GM12878 (cell line): Measurements from ENCODE around the gene HMCN2. TPM values are rescaled to one million over a fixed set of nuclear protein-coding genes. Genes with fewer than 3 reads are reported as not detected.

Source experiments
- ATAC-seq: fragments of 200-7000 bp; cut with Tn5 transposase; 3 replicates; pipeline ENCODE4 v1.9.1; 2020; ENCODE audit warnings: mild to moderate bottlenecking, moderate library complexity
- BruUV-seq: library from RNA; stranded (reverse); fragments of 400-500 nt; replicated peaks from 2 replicates; lab custom pipeline; 2021; lab: Mats Ljungman, UMichigan
- CTCF ChIA-PET: fragments of 300-600 bp; sonication (Branson Sonifier 250); formaldehyde crosslinking; extraction: SDS; loops from one replicate; lab custom pipeline; 2021; ENCODE audit warnings: inconsistent platforms; lab: Yijun Ruan, JAX
- POLR2A ChIA-PET: fragments of 350-600 bp; formaldehyde crosslinking; extraction: SDS; loops from one replicate; lab custom pipeline; 2021; ENCODE audit warnings: inconsistent platforms; lab: Charles Lee
- RAD21 ChIA-PET: fragments of 300-600 bp; sonication (Branson Sonifier 250); formaldehyde crosslinking; loops from one replicate; lab custom pipeline; 2023; ENCODE audit warnings: antibody characterized with exemption; ENCODE audit not compliant: unreplicated experiment; lab: Charles Lee
- SMC1A ChIA-PET: fragments of 300-600 bp; sonication (Branson Sonifier 250); formaldehyde crosslinking; loops from one replicate; lab custom pipeline; 2023; ENCODE audit not compliant: unreplicated experiment, uncharacterized antibody; lab: Charles Lee
- DNase-seq: peaks from one replicate; pipeline ENCODE4 v3.0.0-alpha.2; 2011; ENCODE audit warnings: low read depth, low spot score
- FAIRE-seq: peaks from 3 replicates; lab custom pipeline; 2011; peaks lifted over from hg19 to GRCh38; lab: Jason Lieb, UNC
- H2AFZ ChIP-seq: 2 replicates; pipeline ENCODE4 v1.6.0; 2011; ENCODE audit warnings: low read depth, low read length, control low read depth; ENCODE audit not compliant: control insufficient read depth
- H3K27ac ChIP-seq: 2 replicates; pipeline ENCODE4 v1.5.1; 2011; ENCODE audit warnings: control low read depth; ENCODE audit not compliant: control insufficient read depth, insufficient read depth
- H3K27me3 ChIP-seq, 2 experiments: replicated peaks in 1 of 2; 2 replicates each; pipeline versions ENCODE4 v1.6.0 to v1.6.1; 2011; ENCODE audit warnings: low read length in 1 of 2; ENCODE audit not compliant: control insufficient read depth in 2 of 2, insufficient read depth in 2 of 2
- H3K36me3 ChIP-seq, 2 experiments: 2 replicates each; pipeline ENCODE4 v1.5.1; 2011; ENCODE audit warnings: low read length in 1 of 2; ENCODE audit not compliant: control insufficient read depth in 2 of 2, insufficient read depth in 2 of 2
- H3K4me1 ChIP-seq: 2 replicates; pipeline ENCODE4 v1.6.1; 2011; ENCODE audit warnings: mild to moderate bottlenecking, low read length, moderate library complexity, mixed read lengths; ENCODE audit not compliant: control insufficient read depth, insufficient read depth
- H3K4me2 ChIP-seq: 2 replicates; pipeline ENCODE4 v1.6.0; 2011; ENCODE audit warnings: control low read depth; ENCODE audit not compliant: control insufficient read depth, insufficient read depth
- H3K4me3 ChIP-seq: fragments of 200-600 bp; sonication (generic); 2 replicates; pipeline ENCODE4 v1.5.1; 2016
- H3K79me2 ChIP-seq: 2 replicates; pipeline ENCODE4 v1.6.0; 2011; ENCODE audit warnings: low read length; ENCODE audit not compliant: control insufficient read depth, insufficient read depth
- H3K9ac ChIP-seq: 2 replicates; pipeline ENCODE4 v1.8.0; 2011; ENCODE audit warnings: low read length, control low read depth, mixed read lengths; ENCODE audit not compliant: control insufficient read depth, insufficient read depth
- H3K9me3 ChIP-seq: replicated peaks from 3 replicates; pipeline ENCODE4 v1.5.1; 2011; ENCODE audit warnings: mild to moderate bottlenecking, low read length; ENCODE audit not compliant: control insufficient read depth, insufficient read depth
- H4K20me1 ChIP-seq: 2 replicates; pipeline ENCODE4 v1.6.0; 2011; ENCODE audit not compliant: control insufficient read depth, insufficient read depth
- CBFB ChIP-seq: IDR thresholded peaks from 2 replicates; pipeline ENCODE4 v1.6.1; 2016; ENCODE audit warnings: antibody characterized with exemption, low read depth
- E4F1 ChIP-seq: fragments of 450-650 bp; IDR thresholded peaks from 2 replicates; pipeline ENCODE4 v1.6.1; 2018; ENCODE audit warnings: borderline replicate concordance, mild to moderate bottlenecking; ENCODE audit not compliant: partially characterized antibody
- EZH2 ChIP-seq: IDR thresholded peaks from 2 replicates; pipeline ENCODE4 v1.6.1; 2012; ENCODE audit warnings: low read depth, mild to moderate bottlenecking, control low read depth, inconsistent platforms, low read length, borderline replicate concordance; ENCODE audit not compliant: control insufficient read depth
- MLLT1 ChIP-seq: fragments of 450-650 bp; IDR thresholded peaks from 2 replicates; pipeline ENCODE4 v1.6.1; 2016; ENCODE audit warnings: mild to moderate bottlenecking
- PML ChIP-seq: IDR thresholded peaks from 2 replicates; pipeline ENCODE4 v1.6.1; 2012; ENCODE audit warnings: low read length, inconsistent platforms
- RCOR1 ChIP-seq: conservative IDR thresholded peaks from 2 replicates; pipeline ENCODE4 v1.6.1; 2012; ENCODE audit warnings: low read depth, low read length, improper control_type of control experiment
- RELA ChIP-seq: fragments of 450-650 bp; IDR thresholded peaks from 2 replicates; pipeline ENCODE4 v1.8.0; 2014; ENCODE audit warnings: borderline replicate concordance; ENCODE audit not compliant: partially characterized antibody
- RFX5 ChIP-seq: IDR thresholded peaks from 2 replicates; pipeline ENCODE4 v1.6.1; 2011; ENCODE audit warnings: low read depth, low read length, improper control_type of control experiment
- SKIL ChIP-seq: fragments of 450-650 bp; IDR thresholded peaks from 2 replicates; pipeline ENCODE4 v1.6.1; 2017; ENCODE audit warnings: mild to moderate bottlenecking, low read depth, inconsistent platforms; ENCODE audit not compliant: poor library complexity, severe bottlenecking
- SRF ChIP-seq, 2 experiments: IDR thresholded peaks; 2 replicates each; pipeline ENCODE4 v1.6.1; 2011; ENCODE audit warnings: low read depth in 2 of 2, low read length in 2 of 2, mild to moderate bottlenecking in 1 of 2, moderate library complexity in 1 of 2
- TBL1XR1 ChIP-seq: IDR thresholded peaks from 2 replicates; pipeline ENCODE4 v1.6.1; 2012; ENCODE audit warnings: low read depth, low read length, improper control_type of control experiment
- USF1 ChIP-seq: IDR thresholded peaks from 2 replicates; pipeline ENCODE4 v1.6.1; 2011; ENCODE audit warnings: borderline replicate concordance, low read depth, mild to moderate bottlenecking, moderate library complexity, mixed read lengths, low read length; ENCODE audit not compliant: insufficient read depth; ENCODE audit errors: extremely low read length
- ZNF24 ChIP-seq: fragments of 450-650 bp; IDR thresholded peaks from 2 replicates; pipeline ENCODE4 v1.6.1; 2017; ENCODE audit warnings: antibody characterized with exemption, mild to moderate bottlenecking
- WGBS: methylation state at CpG from one replicate; pipeline ENCODE4 v1.1.6; 2016; ENCODE audit warnings: low lambda C conversion rate; ENCODE audit not compliant: insufficient replicate concordance, insufficient coverage; ENCODE audit errors: missing lambda C conversion rate; 5-methylcytosine and 5-hydroxymethylcytosine counted together
- in situ Hi-C: fragments of 300-500 bp; cut with MboI; formaldehyde crosslinking; loops from 9 replicates; pipeline ENCODE4 v1.14.3; 2018; ENCODE audit warnings: mixed read lengths
- intact Hi-C: fragments of 100-400 bp; cut with micrococcal nuclease; formaldehyde crosslinking; loops from one replicate; pipeline ENCODE4 v1.14.2; 2022; ENCODE audit not compliant: unreplicated experiment
- polyA plus RNA-seq, 11 experiments: library from polyadenylated mRNA; depleted of rRNA in 4 of 11; unstranded in 6 of 11; stranded (reverse) in 5 of 11; fragments of >200 nt; fragmentation: Nextera tagmentation in 4 of 11; fragmentation: Illumina TruSeq in 1 of 11; extraction: Ambion mirVana in 4 of 11; extraction: Trizol in 1 of 11; gene quantifications; 1 replicate in 1 of 11; 2 replicates in 10 of 11; pipeline versions ENCODE4 v1.2.1 to v1.2.3, GENCODE V29; 2011 to 2016; ENCODE audit warnings: inconsistent platforms in 2 of 11, missing spikeins in 2 of 11, low read depth in 1 of 11
- total RNA-seq, 4 experiments: library from RNA; depleted of rRNA in 3 of 4; stranded (reverse); fragments of >200 nt in 3 of 4; fragmentation: Illumina TruSeq in 1 of 4; extraction: Trizol in 1 of 4; gene quantifications; 2 replicates each; pipeline versions ENCODE4 v1.2.1 to v1.2.3, GENCODE V29; 2013 to 2021

The HMCN2 gene
- total and polyA plus RNA-seq, 10 of the 15 experiments (the other 5 are each of a cell fraction or from before 2014, with no cell fraction given): 0.04 TPM; not detected in 9

DNA sequence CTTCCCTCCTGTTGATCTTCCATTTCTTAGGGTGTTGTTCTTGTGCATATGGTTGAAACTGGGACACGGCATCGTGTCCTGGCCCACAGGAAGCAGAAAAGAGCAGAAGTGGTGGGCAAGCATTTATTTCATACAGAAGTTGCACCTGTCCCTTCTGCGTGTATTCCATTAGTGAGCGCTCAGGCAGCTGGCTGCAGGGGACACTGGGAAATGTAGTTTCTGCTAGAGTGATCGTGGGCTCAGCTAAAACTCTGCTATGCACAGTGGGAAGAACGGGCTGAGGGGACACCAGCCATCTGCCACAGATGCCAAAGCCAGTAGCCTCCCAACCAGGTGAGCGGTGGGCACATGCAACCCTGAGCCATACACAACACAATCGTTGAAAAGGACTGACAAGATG is 121.8 kb downstream of the HMCN2 start (continued):
- no peak for TF ChIP-seq EZH2
- TF ChIP-seq SKIL: no peak
- no peak for TF ChIP-seq ZNF24
- TF ChIP-seq USF1: no peak
- TF ChIP-seq RFX5: no peak
- TF ChIP-seq RCOR1: no peak
- TF ChIP-seq PML: no peak

- in situ Hi-C loops (no loop called here), intact Hi-C loops (no loop called here)
- H2AFZ ChIP-seq: no peak overlapping the region
- no peak overlapping the region for H3K4me2 ChIP-seq
- H3K79me2 ChIP-seq: no peaks in the 10 kb centered on the region
- no peaks in the 10 kb centered on the region for H4K20me1 ChIP-seq
- ATAC-seq (no peak), FAIRE-seq (no peak), DNase-seq (no peak)
- 25% methylated on average over 4 of the region's 4 CpGs for WGBS
- ChIA-PET POLR2A (no interaction called here), CTCF (no interaction called here), SMC1A (interaction anchor here (0.8 kb wide), 1 partner anchor 8 kb away, joined by 4 read pairs; no protein-coding TSS in a partner anchor), RAD21 (no interaction called here)
- no peak overlapping the region for H3K27ac ChIP-seq
- BruUV-seq: no TSS peak
- H3K4me3 ChIP-seq: no peak overlapping the region
- H3K36me3 ChIP-seq: no peaks in the 10 kb centered on the region
- H3K9me3 ChIP-seq: no peaks in the 10 kb centered on the region
- no peaks in the 10 kb centered on the region for H3K27me3 ChIP-seq
- no peaks in the 10 kb centered on the region for H3K4me1 ChIP-seq
- no peak overlapping the region for H3K9ac ChIP-seq
- no peak for TF ChIP-seq RFX5
- TF ChIP-seq MLLT1: peak; percentile 50; the same call in 1 of the 2 replicates
- TF ChIP-seq RELA: no peak
- no peak for TF ChIP-seq TBL1XR1
- TF ChIP-seq CBFB: no peak
- no peak for TF ChIP-seq E4F1
- 0 out of 4 replicates have a peak, but pooled peaks of 1 of the 2 experiments have one; percentile 23 for TF ChIP-seq SRF (IDR thresholded peaks at IDR 0.05; ENCODE audit: low read depth in 2 of 2, low read length in 2 of 2)
Measured at GRCh38 chr9:130387905-130388304, 122.3 kb downstream of the HMCN2 start.
